Prostate gland (tissue), 2 donors: ENCODE results near the gene POU6F2. TPM values are rescaled to one million over a fixed set of nuclear protein-coding genes. Genes with fewer than 3 reads are reported as not detected.

Source experiments
- DNase-seq: peaks from one replicate; pipeline ENCODE4 v3.0.0-alpha.2; 2019; ENCODE audit warnings: low spot score
- H3K27ac ChIP-seq, 2 donors: fragments of 200-600 bp; sonication (generic); 2 replicates each; pipeline ENCODE4 v1.5.1; 2017 to 2019
- H3K27me3 ChIP-seq: fragments of 200-600 bp; sonication (generic); replicated peaks from 2 replicates; pipeline ENCODE4 v1.5.1; 2019; ENCODE audit not compliant: insufficient read depth
- H3K36me3 ChIP-seq, 2 donors: fragments of 200-600 bp; sonication (generic); 1 replicate in 1 of 2; 2 replicates in 1 of 2; pipeline versions ENCODE4 v1.5.1 to v1.8.1; 2017 to 2019
- H3K4me1 ChIP-seq: fragments of 200-600 bp; sonication (generic); replicated peaks from 2 replicates; pipeline ENCODE4 v1.5.1; 2019
- H3K4me3 ChIP-seq, 2 donors: fragments of 200-600 bp; sonication (generic); 2 replicates each; pipeline ENCODE4 v1.5.1; 2017 to 2019
- H3K9me3 ChIP-seq: fragments of 200-600 bp; sonication (generic); 2 replicates; pipeline ENCODE4 v1.5.1; 2017
- POLR2A ChIP-seq: fragments of 450-650 bp; IDR thresholded peaks from one replicate; pipeline ENCODE4 v1.6.1; 2016; ENCODE audit warnings: antibody characterized with exemption, mild to moderate bottlenecking
- POLR2AphosphoS5 ChIP-seq: sonication (generic); formaldehyde crosslinking; IDR thresholded peaks from one replicate; pipeline ENCODE4 v1.6.1; 2017; ENCODE audit warnings: antibody characterized with exemption
- WGBS: methylation state at CpG from one replicate; pipeline ENCODE4 v1.1.5; 2018; 5-methylcytosine and 5-hydroxymethylcytosine counted together
- intact Hi-C: fragments of 100-400 bp; cut with DNase I; formaldehyde crosslinking; loops from one replicate; pipeline ENCODE4 v1.14.2; 2022
- total RNA-seq, 2 donors: library from RNA; depleted of rRNA; stranded (reverse); fragments of >200 nt; gene quantifications; one replicate each; pipeline ENCODE4 v1.1.0, GENCODE V29; 2016
- TF ChIP-seq, protein P1 (sequence below), 4 experiments: fragments of 200-600 bp in 2 of 4; fragments of 450-650 bp in 2 of 4; sonication (generic) in 2 of 4; IDR thresholded peaks; 1 replicate in 3 of 4; 2 replicates in 1 of 4; pipeline ENCODE4 v1.5.1; 2016 to 2019; ENCODE audit warnings: antibody characterized with exemption in 4 of 4, mild to moderate bottlenecking in 2 of 4, moderate library complexity in 2 of 4

The POU6F2 gene
- total RNA-seq, 2 donors from 2014 or later: 2.4 TPM; not detected in 1

DNA sequence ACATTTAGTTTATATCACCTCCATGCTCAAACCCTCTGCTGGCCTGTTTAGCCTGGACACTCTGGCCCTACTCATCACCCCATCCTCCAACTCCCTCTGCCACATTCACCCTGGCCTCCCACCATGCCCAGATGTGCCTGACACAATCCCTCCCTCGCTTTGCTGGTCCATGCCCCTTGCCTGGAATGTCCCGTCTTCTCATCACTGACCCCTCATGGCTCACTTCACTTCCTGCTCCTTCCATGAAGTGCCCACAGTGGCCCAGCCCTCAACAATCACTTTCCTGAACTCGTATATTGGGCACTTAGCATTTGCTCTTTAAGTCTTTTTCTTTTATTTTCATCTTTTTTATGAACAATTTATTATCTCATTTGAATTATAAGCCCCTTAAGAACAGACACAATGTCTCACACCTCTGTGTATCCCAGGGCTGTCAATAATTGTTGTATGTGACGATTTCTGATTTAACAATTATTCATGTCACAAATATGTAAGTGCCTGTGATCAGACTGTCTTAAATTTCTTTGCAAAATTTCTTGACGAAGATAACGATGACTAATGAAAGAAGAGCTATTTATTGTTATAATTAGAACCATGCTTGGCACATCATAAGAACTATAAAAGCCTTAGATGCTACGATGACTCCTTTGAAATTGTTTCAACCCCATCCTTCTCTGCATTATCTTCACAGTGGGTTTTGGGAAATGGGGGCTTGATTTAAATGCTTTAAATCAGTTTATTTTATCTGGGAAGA, 378.6 kb downstream of the POU6F2 start:
- no peak overlapping the region for H3K27ac ChIP-seq
- TF ChIP-seq, protein P1, sequence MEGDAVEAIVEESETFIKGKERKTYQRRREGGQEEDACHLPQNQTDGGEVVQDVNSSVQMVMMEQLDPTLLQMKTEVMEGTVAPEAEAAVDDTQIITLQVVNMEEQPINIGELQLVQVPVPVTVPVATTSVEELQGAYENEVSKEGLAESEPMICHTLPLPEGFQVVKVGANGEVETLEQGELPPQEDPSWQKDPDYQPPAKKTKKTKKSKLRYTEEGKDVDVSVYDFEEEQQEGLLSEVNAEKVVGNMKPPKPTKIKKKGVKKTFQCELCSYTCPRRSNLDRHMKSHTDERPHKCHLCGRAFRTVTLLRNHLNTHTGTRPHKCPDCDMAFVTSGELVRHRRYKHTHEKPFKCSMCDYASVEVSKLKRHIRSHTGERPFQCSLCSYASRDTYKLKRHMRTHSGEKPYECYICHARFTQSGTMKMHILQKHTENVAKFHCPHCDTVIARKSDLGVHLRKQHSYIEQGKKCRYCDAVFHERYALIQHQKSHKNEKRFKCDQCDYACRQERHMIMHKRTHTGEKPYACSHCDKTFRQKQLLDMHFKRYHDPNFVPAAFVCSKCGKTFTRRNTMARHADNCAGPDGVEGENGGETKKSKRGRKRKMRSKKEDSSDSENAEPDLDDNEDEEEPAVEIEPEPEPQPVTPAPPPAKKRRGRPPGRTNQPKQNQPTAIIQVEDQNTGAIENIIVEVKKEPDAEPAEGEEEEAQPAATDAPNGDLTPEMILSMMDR (IDR thresholded peaks at IDR 0.05): no peak
- no peak for TF ChIP-seq POLR2A
- no peak for TF ChIP-seq POLR2AphosphoS5
- intact Hi-C loops: no loop called here
- H3K36me3 ChIP-seq: no peaks in the 10 kb centered on the region
- H3K9me3 ChIP-seq: no peaks in the 10 kb centered on the region
- DNase-seq: no peak
- H3K4me3 ChIP-seq: no peak overlapping the region
- H3K27me3 ChIP-seq: no peaks in the 10 kb centered on the region
- 80% methylated on average over 7 of the region's 7 CpGs for WGBS
- no peaks in the 10 kb centered on the region for H3K4me1 ChIP-seq

DNA sequence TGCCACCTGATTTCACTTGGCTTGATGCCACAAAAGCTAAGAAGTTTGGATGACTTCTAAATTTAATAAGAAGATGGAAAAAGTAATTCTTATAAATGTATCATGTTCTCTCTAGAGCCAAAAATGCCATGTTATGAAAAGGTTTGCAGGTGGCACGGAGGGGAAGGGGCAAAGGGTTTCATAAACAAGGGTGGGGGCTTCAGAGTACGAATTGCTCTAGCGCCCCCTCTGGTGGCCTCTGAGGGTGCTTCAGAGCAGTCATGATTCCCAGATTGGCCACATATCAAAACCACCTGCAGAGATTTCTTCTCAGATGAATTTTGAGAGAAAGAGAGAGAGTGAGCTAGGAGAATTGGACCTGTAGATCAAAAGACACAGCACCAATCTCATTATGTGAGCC, 379.9 kb downstream of the POU6F2 start:
- Histone ChIP-seq H3K4me1 (no peaks in the 10 kb centered on the region), H3K36me3 (no peaks in the 10 kb centered on the region), H3K27me3 (no peaks in the 10 kb centered on the region), H3K27ac (no peak overlapping the region), H3K4me3 (no peak overlapping the region), H3K9me3 (no peaks in the 10 kb centered on the region)
- TF ChIP-seq, protein P1 (IDR thresholded peaks at IDR 0.05): peak in 1 of 4 experiments; percentile 8
- TF ChIP-seq POLR2A: no peak
- intact Hi-C loops: no loop called here
- WGBS: 43% methylated on average over 3 of the region's 3 CpGs
- no peak for DNase-seq

DNA sequence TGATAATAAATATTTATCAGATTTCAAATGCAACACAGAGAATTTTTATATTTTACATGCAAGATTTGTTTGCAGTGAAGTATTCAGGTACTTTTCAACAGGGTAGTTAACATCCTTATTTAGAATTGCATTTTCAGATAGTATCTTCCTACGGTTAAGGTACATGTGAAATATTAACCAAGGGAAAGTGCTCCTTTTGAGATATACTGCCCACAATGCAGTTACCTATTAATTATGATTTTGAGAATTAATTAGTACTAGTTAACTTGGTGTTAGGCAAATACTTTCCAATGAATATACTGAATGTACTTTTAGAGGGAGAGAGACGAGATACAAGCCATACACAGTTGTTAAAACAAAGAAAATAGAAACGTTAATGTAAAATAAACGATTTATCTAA, 382.3 kb downstream of the POU6F2 start:
- WGBS: 34% methylated on average over 4 of the region's 4 CpGs
- no peaks in the 10 kb centered on the region for H3K27me3 ChIP-seq
- H3K9me3 ChIP-seq: no peaks in the 10 kb centered on the region
- H3K4me3 ChIP-seq: no peak overlapping the region
- no peak for DNase-seq
- intact Hi-C loops: no loop called here
- no peaks in the 10 kb centered on the region for H3K36me3 ChIP-seq
- no peak overlapping the region for H3K27ac ChIP-seq
- TF ChIP-seq POLR2AphosphoS5 (no peak), POLR2A (no peak)
- TF ChIP-seq, protein P1 (IDR thresholded peaks at IDR 0.05): no peak
- H3K4me1 ChIP-seq: no peaks in the 10 kb centered on the region

DNA sequence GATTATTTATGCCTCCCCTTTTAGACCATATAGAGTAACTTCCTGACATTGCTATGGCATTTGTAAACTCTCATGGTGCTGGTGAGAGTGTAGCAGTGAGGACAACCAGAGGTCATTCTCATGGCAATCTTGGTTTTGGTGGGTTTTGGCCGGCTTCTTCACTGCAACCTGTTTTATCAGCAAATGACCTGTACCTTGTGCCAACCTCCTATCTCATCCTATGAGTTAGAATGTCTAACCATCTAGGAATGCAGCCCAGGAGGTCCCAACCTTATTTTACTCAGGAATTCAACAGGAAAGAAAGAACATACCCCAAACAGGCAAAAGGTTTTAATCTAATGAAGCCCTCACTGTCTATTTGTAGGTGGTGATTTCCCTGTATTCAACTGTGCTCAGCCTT, 383.1 kb downstream of the POU6F2 start:
- WGBS: 87% methylated on average over 1 of the region's 1 CpG
- Histone ChIP-seq H3K4me3 (no peak overlapping the region), H3K4me1 (no peaks in the 10 kb centered on the region), H3K9me3 (no peaks in the 10 kb centered on the region), H3K27ac (no peak overlapping the region), H3K27me3 (no peaks in the 10 kb centered on the region), H3K36me3 (no peaks in the 10 kb centered on the region)
- intact Hi-C loops: no loop called here
- no peak for DNase-seq
- TF ChIP-seq, protein P1 (IDR thresholded peaks at IDR 0.05): no peak
- no peak for TF ChIP-seq POLR2A
- TF ChIP-seq POLR2AphosphoS5: no peak

DNA sequence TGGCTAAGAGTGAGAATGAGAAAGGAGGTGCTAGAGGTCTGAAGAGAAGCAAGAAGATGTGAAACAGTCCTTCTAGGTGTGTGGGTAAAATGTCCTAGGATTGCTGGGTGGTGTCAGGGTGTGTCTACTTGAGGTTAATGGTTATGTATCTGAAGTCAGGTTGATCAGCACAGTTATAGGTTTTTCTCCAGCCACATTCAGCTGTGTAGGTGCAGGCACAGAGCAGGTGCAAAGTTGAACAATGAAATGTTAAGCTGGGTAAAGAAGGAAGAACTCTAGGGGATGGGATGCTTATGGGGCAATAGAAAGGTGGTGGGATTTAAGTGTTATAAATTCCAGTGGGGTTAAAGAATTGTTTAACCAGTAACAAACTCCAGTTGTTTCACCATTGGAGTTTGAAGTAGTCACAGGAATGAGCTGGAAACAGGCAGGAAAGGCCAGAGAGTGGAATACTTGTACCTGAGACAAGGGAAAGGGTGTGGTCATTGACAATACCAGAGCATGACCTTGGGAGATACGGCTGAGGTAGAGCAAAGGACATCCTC, 388.1 kb downstream of the POU6F2 start:
- WGBS: 75% methylated on average over 1 of the region's 1 CpG
- no peak for DNase-seq
- Histone ChIP-seq H3K9me3 (no peaks in the 10 kb centered on the region), H3K4me3 (no peak overlapping the region), H3K4me1 (no peaks in the 10 kb centered on the region), H3K27ac (no peak overlapping the region), H3K27me3 (no peaks in the 10 kb centered on the region), H3K36me3 (no peaks in the 10 kb centered on the region)
- TF ChIP-seq, protein P1 (IDR thresholded peaks at IDR 0.05): no peak
- no peak for TF ChIP-seq POLR2A
- no peak for TF ChIP-seq POLR2AphosphoS5
- intact Hi-C loops: no loop called here
